GM23248 (cell line): Measurements from ENCODE around the gene GLIS2.

ENCODE experiments used
- EZH2 ChIP-seq: fragments of 200-600 bp; sonication (generic); IDR thresholded peaks from 2 replicates; pipeline ENCODE4 v1.6.1; 2018; ENCODE audit warnings: antibody characterized with exemption, mild to moderate bottlenecking; ENCODE audit not compliant: insufficient read depth, poor library complexity, severe bottlenecking
- EZH2phosphoT487 ChIP-seq: fragments of 200-600 bp; sonication (generic); IDR thresholded peaks from 2 replicates; pipeline ENCODE4 v1.6.1; 2018; ENCODE audit warnings: antibody characterized with exemption, moderate library complexity, mild to moderate bottlenecking, low read depth; ENCODE audit not compliant: insufficient read depth

- TF ChIP-seq EZH2phosphoT487 (no peak), EZH2 (no peak)
These were observed 11.9 kb upstream of the GLIS2 start for GRCh38 chr16:4303973-4304372.
